Stimulated activated CD4-positive, alpha-beta T cell treated with anti-CD3 and anti-CD28 coated beads, Interleukin-1b, Interleukin-23, amount 100 ng/mL, for 4 hours (primary cell): Measurements from ENCODE around the gene KRAS.

ENCODE experiments used
- DNase-seq, 2 donors: peaks; one replicate each; pipeline ENCODE4 v3.0.0-alpha.2; 2020; ENCODE audit warnings: low read depth in 2 of 2

The KRAS gene

DNA sequence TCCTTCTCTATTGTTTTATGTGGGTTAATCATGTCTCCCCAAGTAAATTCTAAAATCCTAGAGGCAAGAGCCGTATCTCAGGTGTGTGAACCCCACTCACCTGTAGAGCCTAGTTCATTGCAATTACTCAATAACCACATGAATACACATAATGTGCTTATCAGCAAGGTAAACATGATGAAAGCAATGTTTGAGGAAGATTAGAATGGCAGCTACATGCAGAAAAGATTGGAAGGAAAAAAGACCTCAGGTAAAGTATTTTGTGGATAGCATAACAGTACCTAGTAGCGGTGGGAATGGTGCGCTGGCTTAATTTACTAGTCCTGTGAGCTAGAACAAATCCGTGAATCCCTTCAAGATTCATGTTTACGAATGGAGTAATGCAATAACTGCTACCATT lies 5.3 kb upstream of the KRAS start:
- no peak for DNase-seq

DNA sequence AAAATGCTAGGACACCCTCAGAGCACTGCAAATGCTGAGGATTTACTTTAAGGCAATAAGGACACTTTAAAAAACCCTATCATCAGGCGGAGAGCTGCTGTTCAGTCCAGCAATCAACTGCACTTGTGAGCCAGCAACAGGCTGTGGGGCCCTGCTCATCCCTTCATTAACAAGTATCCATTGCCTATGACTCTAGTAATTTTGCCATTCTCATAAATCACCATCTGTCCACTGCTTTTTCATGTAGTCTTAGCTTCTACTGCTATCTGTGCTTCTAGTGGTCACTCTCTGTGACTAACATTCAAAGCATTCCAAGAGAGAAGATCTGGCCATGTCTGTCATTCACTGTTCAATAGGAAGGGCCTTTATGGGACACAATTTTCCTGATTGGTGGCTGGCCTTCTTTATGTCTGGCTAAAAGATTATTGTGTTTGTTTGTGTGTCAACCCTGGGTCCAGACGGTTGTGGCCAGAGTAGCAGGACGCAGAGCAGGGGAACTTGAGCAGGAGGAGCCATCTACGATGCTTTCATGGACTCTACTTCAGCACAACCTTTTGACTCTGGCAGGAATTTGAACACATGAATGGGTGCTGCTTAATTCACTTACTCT lies 3.6 kb upstream of the KRAS start:
- no peak for DNase-seq

DNA sequence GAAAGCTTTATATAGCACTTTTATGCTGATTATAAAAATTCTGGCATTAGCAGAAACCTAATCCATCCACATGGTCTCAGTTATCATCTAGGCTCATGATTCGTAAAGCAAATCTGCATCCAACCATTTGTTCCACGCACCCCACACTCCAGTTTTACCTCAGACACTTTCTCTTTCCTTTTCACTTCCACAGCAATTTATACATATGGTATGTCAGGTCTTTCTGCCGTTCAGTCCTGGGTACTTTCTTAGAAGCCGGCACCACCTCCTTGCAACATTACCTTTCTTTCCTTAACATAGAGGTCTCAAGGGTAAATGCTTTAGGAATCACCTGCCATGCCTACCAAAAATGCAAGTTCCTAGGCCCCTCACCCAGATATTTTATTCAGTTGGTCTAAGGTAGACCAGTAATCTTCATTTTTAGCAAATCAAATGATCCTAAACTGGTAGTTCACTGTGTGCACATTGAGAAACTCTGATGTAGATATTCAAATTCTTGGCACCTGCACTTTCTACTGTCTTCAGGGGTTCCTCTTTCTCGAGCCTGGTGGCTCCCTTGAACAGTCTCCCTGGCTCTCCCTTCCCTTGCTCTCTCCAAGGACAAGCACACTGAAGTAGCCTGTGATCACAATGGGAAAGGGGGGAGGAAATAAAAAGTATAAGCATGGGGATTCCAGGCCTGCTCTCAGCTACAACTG lies 2.8 kb upstream of the KRAS start:
- DNase-seq = no peak

DNA sequence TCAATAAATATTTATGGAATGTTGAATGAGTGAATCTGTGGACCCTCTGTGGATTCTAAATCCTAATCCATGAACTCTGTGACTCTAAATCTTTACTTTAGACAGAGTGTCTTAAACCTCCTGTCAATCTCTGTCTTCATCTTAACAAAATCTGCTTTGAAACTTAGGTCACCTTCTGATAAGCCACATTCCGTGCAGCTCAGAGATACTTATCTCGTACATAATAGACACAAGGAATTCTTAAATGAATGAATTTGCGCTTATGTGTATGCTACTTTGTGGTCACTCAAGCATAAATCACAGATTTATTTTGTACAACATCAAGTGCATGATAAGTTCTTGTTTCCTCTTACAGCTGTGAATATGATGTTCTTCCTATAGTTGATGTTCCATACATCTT lies 2.2 kb upstream of the KRAS start:
- no peak for DNase-seq

DNA sequence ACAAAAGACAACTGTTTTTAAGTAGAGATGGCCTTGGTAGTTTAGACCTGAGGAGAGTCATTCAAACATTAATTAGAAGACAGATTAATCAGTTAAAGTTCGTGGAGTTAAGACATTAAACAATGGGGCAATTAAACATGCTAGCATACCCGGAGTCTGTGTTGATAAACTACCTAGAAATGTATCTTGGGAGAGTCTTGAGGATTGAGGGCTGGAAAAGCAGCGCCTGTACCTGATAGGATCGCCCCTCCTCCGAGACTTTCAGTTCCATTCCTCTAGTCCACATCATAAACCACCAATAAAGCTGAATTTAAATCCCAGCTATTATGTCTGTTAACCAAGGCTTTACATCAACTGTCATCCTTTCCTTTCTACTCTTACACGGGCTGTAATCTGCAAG lies 1.0 kb upstream of the KRAS start:
- no peak for DNase-seq

DNA sequence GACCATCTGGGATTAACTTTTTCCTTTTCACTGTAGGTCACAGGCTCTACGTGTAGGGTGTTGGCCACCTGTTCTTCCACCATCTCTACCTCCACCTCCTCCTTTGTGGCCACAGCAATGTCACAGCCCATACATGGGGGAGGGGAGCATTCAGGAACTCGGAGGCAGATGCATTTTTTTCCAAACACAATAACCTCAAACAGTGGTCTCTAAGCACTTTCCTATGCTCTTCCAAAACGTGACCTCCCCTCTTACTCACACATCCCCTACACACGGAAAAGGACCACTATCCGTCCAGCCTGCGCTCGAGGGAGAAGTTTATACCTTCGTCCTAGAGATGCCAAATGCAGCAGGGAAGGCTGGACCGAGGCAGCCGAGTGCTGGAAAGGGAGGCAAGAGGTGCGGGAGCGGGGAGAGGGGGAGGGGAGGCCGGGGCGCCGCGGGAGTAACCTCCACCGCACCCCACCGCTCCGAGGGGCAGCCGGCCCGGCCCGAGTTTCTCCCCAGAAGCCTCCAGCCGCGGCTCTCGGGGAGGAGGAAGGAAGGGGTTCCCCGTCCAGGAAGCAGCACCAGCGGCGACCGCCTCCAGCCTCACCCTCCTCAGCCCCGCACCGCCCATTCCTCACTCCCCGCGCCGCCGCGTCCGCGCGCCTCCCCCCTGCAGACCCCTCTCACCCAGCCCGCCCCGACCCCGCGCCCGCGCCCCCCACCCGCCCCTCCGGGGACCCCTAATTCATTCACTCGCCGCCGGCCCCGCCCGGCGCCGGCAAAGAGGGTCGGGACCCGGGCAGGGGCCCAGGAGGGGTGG lies 594 bp downstream of the KRAS start:
- peak; percentile 19 to 36 for DNase-seq

DNA sequence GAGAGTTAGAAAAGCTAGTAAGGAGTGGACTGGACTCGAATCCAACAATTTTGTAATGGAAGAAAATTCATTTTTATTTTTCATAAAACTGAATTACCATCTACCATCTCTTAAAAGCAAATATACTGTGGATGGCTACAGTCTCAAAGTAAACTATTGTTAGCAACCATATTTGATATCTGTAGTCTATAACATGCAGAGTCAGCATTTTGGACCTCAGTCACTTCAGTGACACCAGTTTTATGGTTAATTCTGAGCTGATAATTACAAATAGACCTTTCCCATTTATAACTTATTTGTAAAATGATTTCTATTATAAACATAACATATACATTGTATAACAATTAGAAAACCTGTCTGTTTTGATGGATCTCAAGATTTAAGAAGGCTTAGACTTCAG lies 2.0 kb downstream of the KRAS start:
- no peak for DNase-seq

DNA sequence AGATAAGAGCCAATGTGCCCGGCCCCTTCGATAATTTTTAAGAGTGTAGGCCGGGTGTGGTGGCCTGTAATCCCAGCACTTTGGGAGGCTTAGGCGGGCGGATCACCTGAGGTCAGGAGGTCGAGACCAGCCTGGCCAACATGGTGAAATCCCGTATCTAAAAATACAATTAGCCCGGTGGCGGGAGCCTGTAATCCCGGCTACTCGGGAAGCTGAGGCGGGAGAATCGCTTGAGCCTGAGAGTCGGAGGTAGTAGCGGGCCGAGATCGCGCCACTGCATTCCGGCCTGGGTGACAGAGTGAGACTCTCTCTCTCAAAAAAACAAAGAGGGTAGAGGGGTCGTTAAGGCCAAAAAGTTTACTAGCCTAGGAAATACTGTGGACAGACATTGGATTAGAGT lies 2.6 kb downstream of the KRAS start:
- DNase-seq = no peak

DNA sequence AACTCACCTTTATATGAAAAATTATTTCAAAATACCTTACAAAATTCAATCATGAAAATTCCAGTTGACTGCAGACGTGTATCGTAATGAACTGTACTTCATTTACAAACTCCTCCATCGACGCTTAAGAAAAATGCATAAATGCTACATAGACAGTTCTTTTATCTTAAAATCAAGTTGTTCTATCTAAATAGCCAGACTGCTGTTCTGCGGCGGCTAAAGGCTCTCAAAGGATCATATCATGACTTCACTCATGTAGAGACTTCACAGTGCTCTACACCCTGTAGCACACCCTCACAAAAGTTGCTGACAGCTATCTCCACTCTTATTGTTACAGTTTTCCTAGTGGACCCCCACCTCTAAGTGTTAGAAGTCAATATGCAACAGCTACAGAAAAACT lies 5.2 kb downstream of the KRAS start:
- no peak for DNase-seq

DNA sequence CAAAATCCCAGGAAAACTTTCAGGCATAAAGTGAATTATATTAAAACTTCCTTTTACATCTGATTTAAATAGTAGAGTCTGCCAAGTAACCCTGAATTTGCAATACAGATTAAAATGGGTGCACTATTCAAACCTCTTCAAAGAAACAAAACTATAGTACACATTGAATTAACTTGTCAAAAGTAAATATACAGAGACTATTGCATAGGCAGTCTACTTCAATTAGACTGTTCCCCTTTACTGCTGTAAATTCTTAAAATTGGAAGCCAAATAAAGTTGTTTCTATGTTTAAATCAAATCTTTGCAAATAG lies 7.1 kb downstream of the KRAS start:
- DNase-seq = no peak

DNA sequence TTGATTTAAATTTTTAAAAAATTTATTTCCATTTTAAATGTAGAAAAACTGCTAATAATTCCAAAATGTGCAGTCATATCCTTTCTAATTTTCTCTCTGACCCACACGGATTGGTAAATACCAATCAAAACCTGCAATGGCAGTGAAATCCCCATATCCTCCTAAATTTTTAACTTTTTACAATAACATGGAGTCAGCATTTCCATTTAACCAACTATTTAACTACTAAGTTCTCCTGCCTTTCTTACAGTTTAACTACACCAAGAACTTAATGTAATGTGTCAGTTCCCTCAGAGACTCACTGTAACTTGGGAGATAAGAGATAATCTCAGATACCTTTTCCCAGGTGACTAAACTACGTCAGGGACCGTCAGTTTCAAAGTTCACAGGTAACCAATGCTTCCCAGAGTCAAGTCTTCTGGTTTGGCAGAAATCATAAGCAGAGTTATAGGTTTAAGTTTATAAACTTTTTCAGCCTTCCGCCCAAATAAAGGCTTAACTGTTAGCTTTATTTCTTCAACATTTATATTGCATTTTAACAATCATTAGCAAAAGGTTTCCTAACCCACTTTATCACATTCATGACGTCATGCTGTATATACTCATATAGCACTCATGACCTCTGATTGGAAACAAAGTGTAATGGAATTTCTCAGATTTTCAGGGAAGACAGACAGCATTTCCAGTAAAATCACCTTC lies 7.6 kb downstream of the KRAS start:
- no peak for DNase-seq

DNA sequence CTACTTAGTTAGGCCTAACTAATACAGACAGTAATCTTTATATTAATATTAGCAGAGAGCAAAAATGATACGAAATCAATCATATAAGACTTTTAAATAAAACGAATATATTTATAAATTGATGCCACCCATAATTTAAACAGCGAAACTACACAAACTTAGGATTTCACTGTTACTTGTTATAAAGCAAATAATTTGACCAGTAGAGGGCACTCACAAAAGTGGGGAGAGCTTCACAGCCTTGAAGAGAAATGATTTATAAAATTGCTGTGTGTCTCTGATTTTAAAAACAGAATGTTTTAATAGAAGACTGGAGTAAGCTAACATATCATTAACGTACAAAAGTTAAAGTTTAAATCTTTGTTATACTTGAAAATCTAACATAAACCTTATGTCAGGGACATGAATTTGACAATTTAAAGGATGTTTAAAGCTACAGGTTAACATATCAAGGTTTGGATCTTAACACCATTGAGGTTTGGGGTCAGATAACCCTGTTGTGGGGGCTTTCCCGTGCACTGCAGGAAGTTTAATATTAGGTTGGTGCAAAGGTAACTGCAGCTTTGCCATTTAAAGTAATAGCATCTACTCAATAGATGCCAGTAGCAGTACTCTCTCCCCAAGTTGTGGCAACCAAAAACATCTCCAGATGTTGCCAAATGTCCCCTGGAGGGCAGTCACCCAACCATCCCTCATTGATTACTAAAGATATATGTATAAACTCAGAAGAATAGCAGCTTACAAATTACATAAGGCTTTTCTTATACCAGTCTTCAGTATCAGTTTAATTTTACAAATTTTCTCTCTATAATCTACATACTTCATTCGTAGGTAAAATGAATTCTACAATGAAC lies 9.3 kb downstream of the KRAS start:
- no peak for DNase-seq

DNA sequence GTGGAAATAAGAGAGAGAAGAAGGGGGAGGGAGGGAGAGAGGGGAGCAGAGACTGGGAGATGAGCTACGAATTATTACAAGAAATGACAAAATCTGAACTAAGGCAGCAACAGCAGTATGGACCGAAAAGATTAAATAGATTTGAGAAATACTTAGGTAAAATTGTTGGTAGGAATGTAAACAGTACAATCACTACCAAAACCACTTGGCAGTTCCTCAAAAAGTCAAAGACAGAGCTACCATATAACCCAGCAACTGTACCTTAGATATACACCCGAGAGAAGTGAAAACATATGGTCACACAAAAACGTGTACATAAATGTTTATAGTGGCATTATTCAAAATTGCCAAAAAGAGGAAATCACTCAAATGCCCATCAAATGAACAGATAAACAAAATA lies 14.1 kb downstream of the KRAS start:
- DNase-seq = no peak

DNA sequence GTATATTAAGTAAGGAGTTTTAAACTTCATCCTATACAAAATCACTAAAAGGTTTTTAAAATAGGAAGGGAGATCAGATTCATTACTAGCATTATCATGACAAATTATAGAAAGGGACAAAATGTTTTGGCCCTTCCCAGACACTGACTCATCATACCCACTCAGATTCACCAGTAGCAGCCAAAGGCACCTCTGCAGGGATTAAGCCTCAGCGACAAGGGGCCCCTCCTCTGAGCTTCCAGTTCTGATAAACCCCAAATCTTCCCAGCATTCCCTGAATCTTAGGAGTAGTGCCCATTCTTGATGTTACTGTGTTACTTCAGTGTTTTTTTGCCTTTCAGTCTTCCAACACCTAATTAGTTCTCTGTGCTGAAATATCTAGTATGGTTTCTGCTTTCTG lies 14.5 kb downstream of the KRAS start:
- DNase-seq = no peak

DNA sequence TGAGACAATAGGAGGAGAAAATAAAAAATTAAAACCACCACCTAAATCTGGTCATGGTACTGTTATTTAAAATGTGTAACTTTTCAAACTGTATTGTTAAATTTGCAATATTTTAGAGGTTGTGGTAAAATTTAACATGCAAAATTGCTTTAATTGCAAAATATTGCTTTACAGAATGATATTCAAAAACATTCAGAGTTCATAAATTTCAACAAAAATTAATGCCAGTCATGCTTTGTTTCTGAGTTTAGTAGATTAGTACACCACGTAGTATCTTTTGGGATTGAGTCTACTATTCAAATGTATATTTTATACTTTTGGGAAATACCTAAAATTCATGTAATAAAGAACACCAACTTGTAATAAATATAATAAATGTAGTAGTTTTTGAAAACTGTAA lies 37.4 kb downstream of the KRAS start:
- DNase-seq = no peak

DNA sequence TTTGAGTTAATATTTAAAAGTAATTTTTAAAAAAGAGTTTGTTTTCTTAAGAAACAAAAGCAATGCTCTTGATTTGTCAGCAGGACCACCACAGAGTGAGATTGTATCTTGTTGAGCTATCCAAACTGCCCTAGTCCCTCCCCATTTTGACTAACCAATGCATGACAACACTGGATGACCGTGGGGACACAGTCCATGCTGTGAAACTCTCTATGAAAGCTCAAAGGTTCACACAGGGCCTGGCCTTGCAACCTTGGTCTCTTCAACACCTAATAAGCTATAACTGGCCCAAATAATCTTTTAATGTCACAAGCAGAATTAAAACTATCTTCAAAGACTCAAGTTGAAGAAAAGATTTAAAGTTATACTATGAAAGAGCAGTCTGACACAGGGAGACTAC lies 42.2 kb downstream of the KRAS start:
- DNase-seq = no peak

DNA sequence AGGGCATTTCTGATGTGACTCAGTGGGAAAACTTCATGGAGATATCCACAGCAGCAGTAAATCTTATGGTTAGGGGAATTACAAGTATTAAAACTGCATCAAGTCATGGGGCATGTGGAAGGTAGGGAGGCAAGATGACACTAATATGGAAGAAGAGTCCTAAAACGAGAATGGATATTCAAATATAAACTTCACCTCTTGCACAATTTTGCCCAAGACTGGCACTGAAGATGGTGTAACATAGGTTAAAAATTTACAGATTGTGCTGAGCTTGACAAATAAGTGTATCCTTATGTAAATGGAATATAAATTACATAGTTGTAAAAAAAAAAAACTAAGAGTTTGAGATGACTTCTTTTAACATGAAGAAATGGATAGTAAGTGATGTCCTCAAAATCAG lies 42.9 kb downstream of the KRAS start:
- no peak for DNase-seq

DNA sequence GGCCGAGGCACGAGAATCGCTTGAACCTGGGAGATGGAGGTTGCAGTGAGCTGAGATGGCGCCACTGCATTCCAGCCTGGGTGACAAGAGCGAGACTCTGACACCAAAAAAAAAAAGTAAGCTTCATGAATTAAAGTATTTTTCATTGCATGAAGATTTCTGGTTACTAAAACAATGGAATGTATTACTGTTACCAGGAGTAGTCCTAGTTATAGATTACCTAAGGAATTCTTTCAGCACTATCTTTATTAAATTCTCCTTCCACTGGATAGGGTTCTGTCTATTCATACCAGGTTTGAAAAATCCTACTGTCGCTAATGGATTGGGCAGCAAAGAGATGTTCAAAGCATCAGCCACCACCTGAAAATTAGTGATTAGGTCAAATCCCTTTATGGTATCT lies 43.3 kb downstream of the KRAS start:
- no peak for DNase-seq

DNA sequence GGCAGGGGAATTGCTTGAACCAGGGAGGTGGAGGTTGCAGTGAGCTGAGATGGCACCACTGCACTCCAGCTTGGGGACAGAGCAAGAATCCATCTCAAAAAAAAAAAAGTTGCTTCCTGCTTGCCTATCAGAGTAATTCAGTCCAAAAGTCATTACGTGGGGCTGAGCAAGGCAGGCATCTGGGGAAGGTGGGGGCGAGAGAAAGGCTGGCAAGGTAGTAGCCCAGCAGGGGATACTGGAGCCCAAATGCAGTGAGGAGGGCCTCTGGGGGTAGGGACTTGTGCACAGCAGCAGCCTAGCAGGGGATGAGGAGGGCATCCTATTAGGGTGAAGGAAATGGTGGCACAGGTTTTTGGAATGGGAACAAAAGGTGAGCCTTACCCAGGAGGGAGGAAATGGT lies 48.6 kb downstream of the KRAS start:
- DNase-seq = no peak

DNA sequence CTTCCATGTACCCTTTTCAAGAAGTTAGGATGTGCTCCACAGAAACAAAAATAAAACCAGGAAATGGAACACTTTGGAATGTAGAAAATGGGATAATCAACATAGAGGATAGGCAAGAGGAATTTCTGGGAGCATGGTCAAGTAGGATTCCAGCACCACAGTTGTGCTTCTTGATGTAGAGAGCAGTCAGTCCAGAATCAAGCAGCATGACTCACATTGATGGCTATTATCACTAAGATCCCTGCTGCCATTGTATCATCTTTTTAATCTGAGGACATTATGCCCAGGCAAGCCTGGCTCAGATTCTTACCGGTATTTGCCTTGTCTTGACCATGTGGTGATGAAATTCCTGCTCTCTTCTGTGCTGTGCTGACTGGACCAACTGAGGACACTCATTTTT lies 50.0 kb downstream of the KRAS start:
- DNase-seq = no peak

DNA sequence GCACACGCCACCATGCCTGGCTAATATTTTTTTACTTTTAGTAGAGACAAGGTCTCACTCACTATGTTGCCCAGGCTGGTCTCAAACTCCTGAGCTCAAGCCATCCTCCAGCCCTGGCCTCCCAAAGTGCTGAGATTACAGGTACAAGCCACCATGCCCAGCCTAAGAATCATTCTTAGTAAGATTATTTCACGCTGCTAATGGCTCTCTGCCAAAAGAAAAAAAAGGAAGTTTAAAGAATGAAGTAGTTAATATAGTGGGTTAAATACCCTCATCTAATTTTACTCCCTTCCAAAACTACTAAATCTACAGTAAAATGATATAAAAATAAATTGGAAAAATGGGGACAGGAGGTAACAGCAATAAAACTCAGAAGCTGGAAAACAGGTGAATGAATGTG lies 53.1 kb downstream of the KRAS start:
- DNase-seq = no peak
